Activated CD8-positive, alpha-beta memory T cell treated with anti-CD3 and anti-CD28 coated beads, Interleukin-2, amount 50 U/mL, for 48 hours (primary cell): ENCODE results near the gene PDK1.
"Not testable (repeated sequence)": the region's sequence is repeated elsewhere in the genome, so short reads cannot be mapped to it uniquely, and the experiment has no call there.

Experiments used
- DNase-seq: peaks from one replicate; pipeline ENCODE4 v3.0.0-alpha.2; 2020

The PDK1 gene

GRCh38 chr2:172555522-172556283, at the start of gene PDK1:
PDK1 (plus strand) TSS chr2:172556090; CDS start chr2:172556151, 61 bp downstream.
- peak; percentile 94 for DNase-seq

GRCh38 chr2:172507199-172507598, 48.7 kb upstream of the PDK1 start:
- DNase-seq, result no peak

DNA sequence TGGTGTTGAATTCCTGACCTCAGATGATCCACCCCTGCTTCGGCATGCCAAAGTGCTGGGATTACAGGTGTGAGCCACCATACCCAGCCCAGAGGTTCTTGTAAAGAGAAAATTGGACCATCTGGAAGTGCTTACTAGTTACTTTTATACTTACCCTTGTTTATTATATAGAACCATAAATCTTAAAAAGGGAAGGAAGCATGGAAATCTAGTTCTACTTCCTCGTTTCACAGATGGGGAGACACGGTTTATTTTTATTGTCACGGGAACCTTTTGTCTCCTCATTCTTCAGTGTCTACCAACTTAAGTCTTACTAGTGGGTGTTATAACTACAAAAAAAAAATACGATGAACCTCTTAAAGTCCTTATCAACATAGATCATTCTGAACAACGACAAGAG, 45.8 kb upstream of the PDK1 start:
- no peak for DNase-seq

- no peak for DNase-seq
These were observed 45.3 kb upstream of the PDK1 start for GRCh38 chr2:172510548-172510947.

- DNase-seq, result no peak
These were observed 42.9 kb upstream of the PDK1 start for GRCh38 chr2:172512810-172513523.

GRCh38 chr2:172513524-172513900, 42.4 kb upstream of the PDK1 start:
- DNase-seq, result no peak

DNA sequence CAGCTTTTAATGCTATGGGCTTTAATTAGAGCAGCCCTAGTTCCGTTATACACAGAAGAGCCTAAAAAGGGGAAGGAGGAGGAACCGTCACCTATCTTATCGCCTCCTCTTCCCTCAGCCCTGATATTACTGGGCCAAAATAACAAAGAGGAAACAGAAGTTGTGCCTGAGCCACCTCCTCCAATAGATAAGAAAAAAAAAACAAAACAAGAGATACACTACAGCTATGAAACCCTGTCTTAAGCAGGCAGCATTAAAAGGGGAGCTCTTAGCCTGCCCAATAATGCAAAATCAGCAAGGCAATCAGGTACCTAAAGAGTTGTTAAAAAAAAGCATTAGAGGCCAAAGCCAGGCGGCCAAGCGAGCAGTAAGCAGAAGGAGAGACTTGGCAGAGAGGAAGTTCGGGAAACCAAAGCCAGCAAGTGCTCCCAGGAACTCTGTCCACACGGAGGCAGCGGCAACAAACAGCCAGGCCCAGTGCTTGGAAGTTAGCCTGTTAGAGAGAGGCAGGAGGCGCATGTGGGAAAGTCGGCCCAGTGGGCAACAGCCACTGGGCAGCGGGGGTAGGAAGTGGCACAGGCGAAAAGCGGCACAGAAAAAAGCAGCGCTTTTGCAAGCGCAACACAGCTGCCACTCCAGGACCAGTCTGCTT, 41.8 kb upstream of the PDK1 start:
- DNase-seq, result no peak

DNA sequence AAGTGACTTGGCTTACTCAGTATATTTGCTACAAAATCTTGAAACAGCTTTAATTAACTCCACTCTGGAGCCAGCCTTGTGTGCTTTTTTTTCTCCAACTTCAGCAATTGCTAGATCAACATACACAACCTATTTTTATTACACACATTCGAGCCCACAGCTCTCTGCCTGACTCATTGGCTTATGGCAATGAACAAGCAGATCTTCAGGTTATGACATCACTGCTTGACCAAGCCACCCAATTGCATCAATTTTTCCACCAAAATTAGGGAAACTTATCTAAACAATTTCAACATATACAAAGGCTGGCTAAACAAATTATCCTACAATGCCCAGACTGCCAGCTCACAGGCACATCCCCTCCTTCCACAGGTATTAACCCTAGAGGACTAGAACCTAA, 39.6 kb upstream of the PDK1 start:
- no peak for DNase-seq

DNA sequence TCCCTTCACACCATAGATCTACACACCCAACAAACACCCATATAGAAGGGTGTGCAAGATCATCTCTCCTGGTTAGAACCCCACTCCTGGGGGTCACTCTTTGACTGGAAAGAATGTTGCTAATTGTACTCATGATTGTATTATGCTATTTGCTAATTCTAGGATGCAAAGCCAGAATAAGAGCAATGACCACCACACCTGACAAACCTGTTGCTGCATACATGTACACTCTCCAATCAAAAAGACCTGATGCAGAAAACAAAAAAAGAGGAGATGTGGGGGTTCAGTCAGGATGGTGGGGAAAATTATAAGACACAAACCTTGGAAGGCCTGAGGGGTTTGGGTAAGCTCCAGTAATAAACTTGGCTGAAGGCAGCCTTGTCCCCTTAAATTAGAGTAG, 36.9 kb upstream of the PDK1 start:
- DNase-seq, result no peak

GRCh38 chr2:172525601-172526000, 30.3 kb upstream of the PDK1 start:
- DNase-seq, result no peak

DNA sequence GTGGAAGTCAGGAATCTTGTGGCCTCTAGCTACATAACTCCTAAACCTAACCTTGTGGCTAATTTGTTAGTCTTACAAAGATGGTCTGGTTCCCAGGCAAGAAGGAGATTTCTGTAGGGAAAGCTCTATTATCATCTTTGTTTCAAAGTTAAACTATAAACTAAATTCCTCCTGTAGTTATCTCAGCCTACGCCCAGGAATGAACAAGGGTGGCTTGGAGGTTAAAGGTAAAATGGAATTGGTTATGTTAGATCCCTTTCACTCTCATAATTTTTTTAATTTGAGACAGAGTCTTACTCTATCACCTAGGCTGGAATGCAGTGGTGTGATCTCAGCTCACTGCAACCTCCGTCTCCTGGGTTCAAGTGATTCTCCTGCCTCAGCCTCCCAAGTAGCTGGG, 24.6 kb upstream of the PDK1 start:
- DNase-seq, result no peak

DNA sequence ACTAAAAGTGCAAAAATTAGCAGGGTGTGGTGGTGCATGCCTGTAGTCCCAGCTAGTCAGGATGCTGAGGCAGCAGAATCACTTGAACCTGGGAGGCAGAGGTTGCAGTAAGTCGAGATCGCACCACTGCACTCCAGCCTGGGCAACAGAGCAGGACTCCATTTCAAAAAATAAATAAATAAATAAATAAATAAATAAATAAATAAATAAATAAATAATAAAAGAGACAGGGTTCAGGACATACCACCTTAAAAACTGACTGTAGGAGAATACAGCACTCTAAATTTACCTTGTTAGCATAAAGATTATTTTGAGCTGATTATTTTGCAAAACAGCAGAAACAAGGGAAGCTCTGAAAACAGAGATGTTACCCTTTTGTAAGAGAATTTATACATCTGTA, 23.4 kb upstream of the PDK1 start:
- not testable (repeated sequence) for DNase-seq

DNA sequence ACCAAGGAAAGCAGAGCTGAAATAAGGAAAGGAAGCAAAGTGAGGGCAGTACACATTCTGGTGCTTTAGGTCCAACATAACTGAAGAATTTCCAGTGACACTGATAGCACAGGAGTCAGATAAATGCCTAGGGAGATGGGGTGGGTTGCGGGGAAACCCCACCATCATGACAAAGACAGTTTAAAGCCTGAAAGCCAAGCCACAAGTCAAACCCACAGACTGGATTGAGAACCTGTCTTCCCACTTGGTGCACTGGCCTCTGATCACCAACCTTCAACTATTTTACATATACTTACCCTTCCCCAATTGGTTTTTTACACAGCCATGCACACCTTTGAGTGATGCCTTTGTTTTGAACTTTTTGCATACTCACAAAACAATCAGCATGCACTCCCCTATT, 22.2 kb upstream of the PDK1 start:
- DNase-seq, result no peak

- no peak for DNase-seq
These were observed 20.8 kb upstream of the PDK1 start for GRCh38 chr2:172535119-172535518.

- DNase-seq, result not testable (repeated sequence)
These were observed 18.0 kb upstream of the PDK1 start for GRCh38 chr2:172537851-172538250.

- DNase-seq, result no peak
These were observed 16.1 kb upstream of the PDK1 start for GRCh38 chr2:172539767-172540166.

DNA sequence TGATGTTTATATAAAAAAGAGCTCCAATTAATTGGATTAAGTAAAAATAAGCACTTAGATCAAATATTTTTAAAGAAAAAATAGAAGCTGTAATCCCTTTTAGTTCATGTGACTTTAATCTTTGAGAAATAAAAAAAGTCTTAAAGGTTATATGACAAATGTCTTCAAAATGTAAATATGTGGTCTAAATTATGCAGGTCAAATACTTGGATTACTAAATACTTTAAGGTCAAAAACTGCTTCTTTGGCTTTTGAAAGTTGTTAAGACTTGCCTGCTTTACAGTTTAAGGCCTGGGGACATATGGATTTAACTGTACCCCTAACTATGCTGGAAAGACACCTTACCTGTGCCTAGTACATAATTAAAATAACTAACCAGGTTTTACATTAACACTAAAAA, 15.5 kb upstream of the PDK1 start:
- no peak for DNase-seq

GRCh38 chr2:172545408-172546075, 10.3 kb upstream of the PDK1 start:
- no peak for DNase-seq

DNA sequence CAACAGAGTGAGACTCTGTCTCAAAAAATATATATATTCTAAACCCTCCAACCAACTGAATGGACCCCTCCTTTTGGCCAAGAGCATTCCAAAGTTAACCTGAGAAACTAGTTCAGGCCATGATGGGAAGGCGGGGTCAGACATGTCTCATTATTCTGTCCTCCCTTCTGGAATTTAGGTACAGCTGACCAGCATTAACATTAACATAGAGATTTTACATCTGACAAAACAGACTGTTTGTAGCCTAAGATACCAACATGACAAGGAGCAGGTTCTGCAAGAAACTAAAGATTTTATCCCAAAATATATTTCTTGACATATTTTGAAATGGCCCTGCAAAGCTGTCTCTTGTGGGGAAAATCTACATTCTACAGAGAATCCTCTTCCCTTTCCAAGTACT, 6.8 kb upstream of the PDK1 start:
- DNase-seq, result no peak

DNA sequence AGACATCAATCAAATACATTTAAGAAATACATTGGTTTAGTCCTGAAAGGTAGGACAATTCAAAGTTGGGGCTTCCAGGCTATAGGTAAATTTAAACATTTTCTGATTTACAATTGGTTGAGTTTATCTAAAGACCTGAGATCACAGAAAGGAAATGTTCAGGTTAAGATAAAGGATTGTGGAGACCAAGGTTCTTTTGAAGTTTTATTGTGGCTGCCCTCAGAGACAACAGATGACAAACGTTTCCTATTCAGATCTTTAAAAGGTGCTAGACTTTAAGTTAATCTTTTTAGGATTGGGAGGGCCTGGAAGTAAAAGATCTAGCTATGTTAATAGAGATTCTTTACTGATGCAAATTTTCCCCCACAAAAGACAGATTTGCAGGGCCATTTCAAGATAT, 6.1 kb upstream of the PDK1 start:
- DNase-seq, result not testable (repeated sequence)

DNA sequence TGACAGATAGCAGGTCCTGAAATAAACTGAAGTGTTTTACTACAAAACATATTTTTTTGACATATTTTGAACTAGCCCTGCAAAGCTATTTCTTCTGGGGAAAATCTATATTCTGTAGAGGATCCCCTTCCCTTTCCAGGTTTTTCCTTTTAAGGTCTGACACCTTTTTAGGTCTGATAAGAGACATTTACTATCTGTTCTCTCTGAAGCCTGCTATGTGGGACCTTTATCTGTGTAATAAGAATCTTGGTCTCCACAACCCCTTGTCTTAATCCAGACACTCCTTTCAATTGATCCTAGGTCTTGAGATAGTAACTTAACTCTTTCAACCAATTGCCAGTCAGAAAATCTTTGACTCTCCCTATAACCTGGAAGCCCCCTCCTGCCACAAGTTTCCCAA, 5.5 kb upstream of the PDK1 start:
- no peak for DNase-seq

- no peak for DNase-seq
These were observed 4.6 kb upstream of the PDK1 start for GRCh38 chr2:172551271-172551670.

DNA sequence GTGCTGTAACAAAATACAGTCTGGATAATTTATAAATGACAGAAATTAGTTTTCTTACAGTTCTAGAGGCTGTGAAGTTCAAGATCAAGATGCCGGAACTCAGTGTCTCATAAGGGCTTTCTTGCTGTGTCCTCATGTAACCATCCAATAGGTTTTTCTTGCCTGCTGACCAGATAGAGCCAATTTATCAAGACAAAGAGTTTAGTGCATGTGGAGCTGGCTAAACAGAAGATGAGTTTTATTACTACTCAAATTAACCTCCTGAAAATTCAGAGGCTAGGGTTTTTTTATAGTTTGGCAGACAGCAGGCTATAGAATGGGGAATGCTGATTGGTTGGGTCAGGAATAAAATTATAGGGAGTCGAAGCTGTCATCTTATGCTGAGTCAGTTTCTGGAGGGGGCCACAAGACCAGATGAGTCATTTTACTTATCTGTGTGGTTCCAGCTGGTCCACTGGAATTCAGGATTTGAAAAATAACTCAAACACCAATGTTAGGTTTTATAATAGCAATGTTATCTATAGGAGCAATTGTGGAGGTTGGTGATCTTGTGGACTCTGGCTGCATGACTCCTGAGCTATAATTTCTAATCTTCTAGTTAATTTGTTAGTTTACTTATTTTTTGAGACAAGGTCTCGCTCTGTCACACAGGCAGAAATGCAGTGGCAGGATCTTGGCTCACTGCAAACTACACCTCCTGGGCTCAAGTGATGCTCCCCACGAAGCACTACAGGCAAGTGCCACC, 3.2 kb upstream of the PDK1 start:
- no peak for DNase-seq
